ENCODE data around the gene ALK.

The ALK gene

GRCh38 chr2:29295845-29296244 is 625.5 kb downstream of the ALK start:
- TF ChIP-seq REST (IDR thresholded peaks at IDR 0.05; ENCODE audit: low read depth): no peak
- TF ChIP-seq RAD21 (IDR thresholded peaks at IDR 0.05; ENCODE audit: low read depth): peak; percentile 51

- TF ChIP-seq REST (IDR thresholded peaks at IDR 0.05; ENCODE audit: low read depth): peak; percentile 93
- no peak for TF ChIP-seq USF1 (IDR thresholded peaks at IDR 0.05)
Measured at GRCh38 chr2:29293830-29294438, 627.5 kb downstream of the ALK start.

- TF ChIP-seq RAD21 (IDR thresholded peaks at IDR 0.05; ENCODE audit: low read depth) (no peak), TAF1 (IDR thresholded peaks at IDR 0.05; ENCODE audit: low read depth) (no peak), EGR1 (IDR thresholded peaks at IDR 0.05) (no peak), EP300 (IDR thresholded peaks at IDR 0.05; ENCODE audit: borderline replicate concordance) (no peak), YY1 (IDR thresholded peaks at IDR 0.05; ENCODE audit: low read depth) (no peak), CREB1 (IDR thresholded peaks at IDR 0.05; ENCODE audit: low read depth) (no peak), REST (IDR thresholded peaks at IDR 0.05; ENCODE audit: low read depth) (no peak)
Measured at GRCh38 chr2:29290293-29291047, 630.9 kb downstream of the ALK start.

- TF ChIP-seq CEBPB (IDR thresholded peaks at IDR 0.05) (no peak), REST (IDR thresholded peaks at IDR 0.05; ENCODE audit: low read depth) (no peak), NFIC (IDR thresholded peaks at IDR 0.05) (no peak)
Measured at GRCh38 chr2:29284671-29285070, 636.7 kb downstream of the ALK start.

- TF ChIP-seq ZBTB7A (IDR thresholded peaks at IDR 0.05; ENCODE audit: low read depth) (no peak), NFIC (IDR thresholded peaks at IDR 0.05) (no peak), TAF1 (IDR thresholded peaks at IDR 0.05; ENCODE audit: low read depth) (no peak), YY1 (IDR thresholded peaks at IDR 0.05; ENCODE audit: low read depth) (no peak), CREB1 (IDR thresholded peaks at IDR 0.05; ENCODE audit: low read depth) (no peak), TEAD4 (IDR thresholded peaks at IDR 0.05) (no peak)
Measured at GRCh38 chr2:29281916-29282247, 639.5 kb downstream of the ALK start.

Data from Ishikawa (cell line).